GM23338 (cell line): ENCODE data around the gene KCNAB2. TPM values are rescaled to one million over a fixed set of nuclear protein-coding genes. Genes with fewer than 3 reads are reported as not detected.

Experiments used
- ATAC-seq: fragments of 200-7000 bp; cut with Tn5 transposase; 3 replicates; pipeline ENCODE4 v1.9.1; 2020
- DNase-seq: peaks from one replicate; pipeline ENCODE4 v3.0.0-alpha.2; 2015; ENCODE audit warnings: low spot score
- H2AFZ ChIP-seq: fragments of 200-600 bp; sonication (generic); 2 replicates; pipeline ENCODE4 v1.8.0; 2016; ENCODE audit warnings: antibody characterized with exemption, mild to moderate bottlenecking, moderate library complexity
- H3F3A ChIP-seq: fragments of 200-600 bp; sonication (generic); replicated peaks from 2 replicates; pipeline ENCODE4 v1.8.0; 2017; ENCODE audit warnings: antibody characterized with exemption, mixed run types, low read depth
- H3K27ac ChIP-seq: fragments of 200-600 bp; sonication (generic); 2 replicates; pipeline ENCODE4 v1.6.1; 2016; ENCODE audit warnings: low read depth
- H3K27me3 ChIP-seq: fragments of 200-600 bp; sonication (generic); 2 replicates; pipeline ENCODE4 v1.8.0; 2016; ENCODE audit warnings: mild to moderate bottlenecking, mixed run types, moderate library complexity; ENCODE audit not compliant: insufficient read depth
- H3K36me3 ChIP-seq: fragments of 200-600 bp; sonication (generic); 2 replicates; pipeline ENCODE4 v1.8.0; 2016; ENCODE audit warnings: mild to moderate bottlenecking; ENCODE audit not compliant: insufficient read depth
- H3K4me1 ChIP-seq: fragments of 200-600 bp; sonication (generic); 2 replicates; pipeline ENCODE4 v1.8.0; 2016; ENCODE audit warnings: mild to moderate bottlenecking, moderate library complexity; ENCODE audit not compliant: insufficient read depth
- H3K4me2 ChIP-seq: fragments of 200-600 bp; sonication (generic); 2 replicates; pipeline ENCODE4 v1.7.1; 2017; ENCODE audit warnings: mixed run types
- H3K4me3 ChIP-seq: fragments of 200-600 bp; sonication (generic); 2 replicates; pipeline ENCODE4 v1.6.1; 2016; ENCODE audit warnings: mixed run types
- H3K79me2 ChIP-seq: fragments of 200-600 bp; sonication (generic); replicated peaks from 2 replicates; pipeline ENCODE4 v1.8.0; 2017; ENCODE audit warnings: mild to moderate bottlenecking; ENCODE audit not compliant: insufficient read depth
- H3K9me2 ChIP-seq: fragments of 200-600 bp; sonication (generic); 2 replicates; pipeline ENCODE4 v1.8.0; 2017; ENCODE audit not compliant: insufficient read depth
- H4K20me1 ChIP-seq: fragments of 200-600 bp; sonication (generic); replicated peaks from 2 replicates; pipeline ENCODE4 v1.8.0; 2017; ENCODE audit warnings: mild to moderate bottlenecking; ENCODE audit not compliant: insufficient read depth
- H3K27ac Mint-ChIP-seq: 2 replicates; pipeline ENCODE4 v1.8.0; 2020; ENCODE audit warnings: inconsistent platforms, mild to moderate bottlenecking, moderate library complexity, mixed read lengths
- H3K27me3 Mint-ChIP-seq: 3 replicates; pipeline ENCODE4 v1.8.0; 2022; ENCODE audit warnings: low read depth, mild to moderate bottlenecking, moderate library complexity, mixed read lengths, inconsistent platforms; ENCODE audit not compliant: insufficient read depth, poor library complexity
- H3K36me3 Mint-ChIP-seq: 3 replicates; pipeline ENCODE4 v1.8.0; 2021; ENCODE audit warnings: low read depth, mild to moderate bottlenecking, inconsistent platforms, moderate library complexity, mixed read lengths
- H3K4me1 Mint-ChIP-seq: 3 replicates; pipeline ENCODE4 v1.8.0; 2020; ENCODE audit warnings: mild to moderate bottlenecking, inconsistent platforms, mixed read lengths
- H3K4me3 Mint-ChIP-seq: 3 replicates; pipeline ENCODE4 v1.8.0; 2021; ENCODE audit warnings: moderate library complexity, mild to moderate bottlenecking, inconsistent platforms, mixed read lengths
- H3K9me3 Mint-ChIP-seq: 3 replicates; pipeline ENCODE4 v1.8.0; 2020; ENCODE audit warnings: moderate library complexity, mild to moderate bottlenecking, inconsistent platforms, mixed read lengths
- EZH2 ChIP-seq: fragments of 200-600 bp; sonication (generic); IDR thresholded peaks from one replicate; pipeline ENCODE4 v1.8.0; 2017; ENCODE audit warnings: antibody characterized with exemption, mild to moderate bottlenecking, low read depth; ENCODE audit not compliant: unreplicated experiment
- EZH2phosphoT487 ChIP-seq: fragments of 200-600 bp; sonication (generic); IDR thresholded peaks from one replicate; pipeline ENCODE4 v1.8.1; 2018; ENCODE audit warnings: antibody characterized with exemption; ENCODE audit not compliant: unreplicated experiment
- NANOG ChIP-seq: IDR thresholded peaks from 2 replicates; pipeline ENCODE4 v1.6.1; 2016; ENCODE audit warnings: antibody characterized with exemption, borderline replicate concordance
- STAT1 ChIP-seq: IDR thresholded peaks from one replicate; pipeline ENCODE4 v1.6.1; 2016; ENCODE audit warnings: antibody characterized with exemption; ENCODE audit not compliant: unreplicated experiment
- ZNF114 ChIP-seq: fragments of 250-450 bp; sonication (Bioruptor Pico); IDR thresholded peaks from 2 replicates; pipeline ENCODE4 v1.5.0; 2020; ENCODE audit warnings: mild to moderate bottlenecking, moderate library complexity
- ZNF331 ChIP-seq: fragments of 250-450 bp; sonication (Bioruptor Pico); IDR thresholded peaks from 2 replicates; pipeline ENCODE4 v1.5.0; 2020; ENCODE audit warnings: low read depth, mild to moderate bottlenecking, moderate library complexity
- polyA plus RNA-seq: library from polyadenylated mRNA; unstranded; fragments of >200 nt; fragmentation: Nextera tagmentation; extraction: Ambion mirVana; gene quantifications from 2 replicates; pipeline ENCODE4 v1.2.1, GENCODE V29; 2016
- total RNA-seq: library from RNA; depleted of rRNA; stranded (reverse); fragments of >200 nt; shearing (Covaris generic); gene quantifications from 2 replicates; pipeline ENCODE4 v1.2.3, GENCODE V29; 2014
- TF ChIP-seq, protein P1 (sequence below): IDR thresholded peaks from 2 replicates; pipeline ENCODE4 v1.6.1; 2016; ENCODE audit warnings: antibody characterized with exemption
- TF ChIP-seq, protein P2 (sequence below): IDR thresholded peaks from one replicate; pipeline ENCODE4 v1.6.1; 2018; ENCODE audit warnings: antibody characterized with exemption; ENCODE audit not compliant: unreplicated experiment
- TF ChIP-seq, protein P3 (sequence below), 2 experiments: fragments of 200-600 bp in 1 of 2; sonication (generic) in 1 of 2; conservative IDR thresholded peaks; 2 replicates each; pipeline versions ENCODE4 v1.5.1 to v1.6.1; 2016 to 2017; ENCODE audit warnings: antibody characterized with exemption in 2 of 2, low read depth in 2 of 2, mild to moderate bottlenecking in 2 of 2, moderate library complexity in 1 of 2

Gene KCNAB2
- total and polyA plus RNA-seq, 2 experiments from 2014 or later: 3.0 to 3.7 TPM

DNA sequence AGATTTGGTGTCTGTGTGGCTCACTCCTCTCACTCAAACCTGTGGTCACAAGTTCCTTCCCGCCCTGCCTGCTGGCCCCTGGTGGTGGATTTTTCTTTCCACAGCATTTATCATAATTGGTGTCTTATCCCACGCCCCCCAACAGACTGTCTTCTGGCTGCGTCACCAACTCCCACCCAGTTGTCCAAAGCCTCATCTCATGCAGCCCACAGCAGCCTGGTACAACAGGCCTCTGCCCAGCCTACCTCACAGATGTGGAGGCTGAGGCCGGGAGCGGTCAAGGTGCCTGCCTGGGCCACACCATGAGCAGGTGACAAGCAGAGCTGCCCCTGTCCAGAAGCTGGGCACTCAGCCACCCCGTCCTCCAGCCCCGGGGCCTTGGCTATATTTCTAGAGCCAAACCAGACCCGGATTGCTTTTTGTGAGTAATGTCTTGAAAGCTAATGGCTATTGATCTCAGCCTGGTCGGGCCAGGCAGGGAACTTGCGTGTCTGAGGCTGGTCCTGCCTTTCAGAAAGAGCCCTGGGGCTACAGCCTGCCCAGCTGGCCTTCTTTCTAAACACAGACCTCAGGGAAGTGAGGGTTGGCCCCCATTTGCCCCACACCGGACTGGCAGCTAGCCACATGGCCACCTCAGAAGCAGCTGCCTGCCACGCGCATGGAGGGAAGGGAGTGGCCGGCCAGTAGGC, 2.6 kb downstream of the KCNAB2 start:
- H3K4me3 Mint-ChIP-seq: no peak overlapping the region
- Histone ChIP-seq H3K9me2 (no peaks in the 10 kb centered on the region), H3K36me3 (no peaks in the 10 kb centered on the region), H3F3A (no peaks in the 10 kb centered on the region), H2AFZ (no peak overlapping the region), H3K79me2 (no peaks in the 10 kb centered on the region), H4K20me1 (no peaks in the 10 kb centered on the region; the same call in 1 of the 2 replicates), H3K4me2 (no peak overlapping the region), H3K27ac (no peak overlapping the region), H3K4me3 (no peak overlapping the region), H3K4me1 (peaks cover 3% of the 10 kb centered on the region), H3K27me3 (no peaks in the 10 kb centered on the region)
- no peaks in the 10 kb centered on the region for H3K36me3 Mint-ChIP-seq
- TF ChIP-seq ZNF331 (CRISPR knock-in tag): no peak
- H3K27me3 Mint-ChIP-seq: peaks cover 9% of the 10 kb centered on the region
- ATAC-seq (no peak), DNase-seq (no peak)
- H3K27ac Mint-ChIP-seq: no peak overlapping the region
- H3K9me3 Mint-ChIP-seq: no peaks in the 10 kb centered on the region
- H3K4me1 Mint-ChIP-seq: peaks cover 10% of the 10 kb centered on the region

DNA sequence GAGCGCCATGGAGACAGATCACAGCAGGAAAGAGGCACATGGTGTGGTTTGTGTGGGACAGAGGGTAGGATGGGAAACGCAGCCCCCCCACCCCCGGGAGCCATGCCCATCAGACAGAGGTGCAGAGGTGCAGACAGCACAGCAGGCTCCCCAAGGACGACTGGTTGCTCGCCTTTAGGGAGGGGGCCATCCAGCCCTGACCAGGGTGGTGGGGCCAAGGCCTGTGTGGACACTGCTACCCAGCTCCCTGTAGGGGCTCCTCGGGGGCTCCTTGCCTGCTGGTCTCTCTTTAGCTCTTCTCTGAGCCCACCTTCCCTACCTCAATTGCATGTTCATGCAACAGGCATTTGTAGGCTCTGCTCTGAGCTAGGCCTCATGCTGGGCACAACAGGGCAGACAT, 3.7 kb downstream of the KCNAB2 start:
- Histone ChIP-seq H3K9me2 (no peaks in the 10 kb centered on the region), H2AFZ (no peak overlapping the region), H3K4me1 (peaks cover 3% of the 10 kb centered on the region), H3K27ac (no peak overlapping the region), H4K20me1 (no peaks in the 10 kb centered on the region; the same call in 1 of the 2 replicates), H3K4me3 (no peak overlapping the region), H3K27me3 (no peaks in the 10 kb centered on the region), H3F3A (no peaks in the 10 kb centered on the region), H3K36me3 (no peaks in the 10 kb centered on the region), H3K4me2 (no peak overlapping the region), H3K79me2 (no peaks in the 10 kb centered on the region)
- H3K27ac Mint-ChIP-seq: no peak overlapping the region
- TF ChIP-seq, protein P1, sequence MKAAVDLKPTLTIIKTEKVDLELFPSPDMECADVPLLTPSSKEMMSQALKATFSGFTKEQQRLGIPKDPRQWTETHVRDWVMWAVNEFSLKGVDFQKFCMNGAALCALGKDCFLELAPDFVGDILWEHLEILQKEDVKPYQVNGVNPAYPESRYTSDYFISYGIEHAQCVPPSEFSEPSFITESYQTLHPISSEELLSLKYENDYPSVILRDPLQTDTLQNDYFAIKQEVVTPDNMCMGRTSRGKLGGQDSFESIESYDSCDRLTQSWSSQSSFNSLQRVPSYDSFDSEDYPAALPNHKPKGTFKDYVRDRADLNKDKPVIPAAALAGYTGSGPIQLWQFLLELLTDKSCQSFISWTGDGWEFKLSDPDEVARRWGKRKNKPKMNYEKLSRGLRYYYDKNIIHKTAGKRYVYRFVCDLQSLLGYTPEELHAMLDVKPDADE: no peak
- TF ChIP-seq, protein P2, sequence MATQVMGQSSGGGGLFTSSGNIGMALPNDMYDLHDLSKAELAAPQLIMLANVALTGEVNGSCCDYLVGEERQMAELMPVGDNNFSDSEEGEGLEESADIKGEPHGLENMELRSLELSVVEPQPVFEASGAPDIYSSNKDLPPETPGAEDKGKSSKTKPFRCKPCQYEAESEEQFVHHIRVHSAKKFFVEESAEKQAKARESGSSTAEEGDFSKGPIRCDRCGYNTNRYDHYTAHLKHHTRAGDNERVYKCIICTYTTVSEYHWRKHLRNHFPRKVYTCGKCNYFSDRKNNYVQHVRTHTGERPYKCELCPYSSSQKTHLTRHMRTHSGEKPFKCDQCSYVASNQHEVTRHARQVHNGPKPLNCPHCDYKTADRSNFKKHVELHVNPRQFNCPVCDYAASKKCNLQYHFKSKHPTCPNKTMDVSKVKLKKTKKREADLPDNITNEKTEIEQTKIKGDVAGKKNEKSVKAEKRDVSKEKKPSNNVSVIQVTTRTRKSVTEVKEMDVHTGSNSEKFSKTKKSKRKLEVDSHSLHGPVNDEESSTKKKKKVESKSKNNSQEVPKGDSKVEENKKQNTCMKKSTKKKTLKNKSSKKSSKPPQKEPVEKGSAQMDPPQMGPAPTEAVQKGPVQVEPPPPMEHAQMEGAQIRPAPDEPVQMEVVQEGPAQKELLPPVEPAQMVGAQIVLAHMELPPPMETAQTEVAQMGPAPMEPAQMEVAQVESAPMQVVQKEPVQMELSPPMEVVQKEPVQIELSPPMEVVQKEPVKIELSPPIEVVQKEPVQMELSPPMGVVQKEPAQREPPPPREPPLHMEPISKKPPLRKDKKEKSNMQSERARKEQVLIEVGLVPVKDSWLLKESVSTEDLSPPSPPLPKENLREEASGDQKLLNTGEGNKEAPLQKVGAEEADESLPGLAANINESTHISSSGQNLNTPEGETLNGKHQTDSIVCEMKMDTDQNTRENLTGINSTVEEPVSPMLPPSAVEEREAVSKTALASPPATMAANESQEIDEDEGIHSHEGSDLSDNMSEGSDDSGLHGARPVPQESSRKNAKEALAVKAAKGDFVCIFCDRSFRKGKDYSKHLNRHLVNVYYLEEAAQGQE: no peak
- TF ChIP-seq ZNF114 (CRISPR knock-in tag) (no peak), EZH2 (no peak), STAT1 (no peak), EZH2phosphoT487 (no peak), NANOG (no peak)
- TF ChIP-seq, protein P3, sequence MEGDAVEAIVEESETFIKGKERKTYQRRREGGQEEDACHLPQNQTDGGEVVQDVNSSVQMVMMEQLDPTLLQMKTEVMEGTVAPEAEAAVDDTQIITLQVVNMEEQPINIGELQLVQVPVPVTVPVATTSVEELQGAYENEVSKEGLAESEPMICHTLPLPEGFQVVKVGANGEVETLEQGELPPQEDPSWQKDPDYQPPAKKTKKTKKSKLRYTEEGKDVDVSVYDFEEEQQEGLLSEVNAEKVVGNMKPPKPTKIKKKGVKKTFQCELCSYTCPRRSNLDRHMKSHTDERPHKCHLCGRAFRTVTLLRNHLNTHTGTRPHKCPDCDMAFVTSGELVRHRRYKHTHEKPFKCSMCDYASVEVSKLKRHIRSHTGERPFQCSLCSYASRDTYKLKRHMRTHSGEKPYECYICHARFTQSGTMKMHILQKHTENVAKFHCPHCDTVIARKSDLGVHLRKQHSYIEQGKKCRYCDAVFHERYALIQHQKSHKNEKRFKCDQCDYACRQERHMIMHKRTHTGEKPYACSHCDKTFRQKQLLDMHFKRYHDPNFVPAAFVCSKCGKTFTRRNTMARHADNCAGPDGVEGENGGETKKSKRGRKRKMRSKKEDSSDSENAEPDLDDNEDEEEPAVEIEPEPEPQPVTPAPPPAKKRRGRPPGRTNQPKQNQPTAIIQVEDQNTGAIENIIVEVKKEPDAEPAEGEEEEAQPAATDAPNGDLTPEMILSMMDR (conservative IDR thresholded peaks at IDR 0.05; ENCODE audit: low read depth in 2 of 2): no peak
- ATAC-seq: no peak
- H3K4me1 Mint-ChIP-seq: peaks cover 11% of the 10 kb centered on the region
- no peaks in the 10 kb centered on the region for H3K36me3 Mint-ChIP-seq
- DNase-seq: no peak
- H3K9me3 Mint-ChIP-seq: no peaks in the 10 kb centered on the region
- peaks cover 11% of the 10 kb centered on the region for H3K27me3 Mint-ChIP-seq
- no peak overlapping the region for H3K4me3 Mint-ChIP-seq
